SK-N-SH (cell line): Measurements from ENCODE around the gene CD59.

ENCODE experiments used
- CHD2 ChIP-seq: fragments of 150-350 bp; IDR thresholded peaks from 2 replicates; pipeline ENCODE4 v1.6.1; 2018; ENCODE audit warnings: low read length; ENCODE audit not compliant: partially characterized antibody
- CTCF ChIP-seq: fragments of 200-600 bp; sonication (generic); IDR thresholded peaks from 2 replicates; pipeline ENCODE4 v1.6.1; 2017; ENCODE audit warnings: antibody characterized with exemption, mild to moderate bottlenecking, moderate library complexity
- EZH2phosphoT487 ChIP-seq: fragments of 200-600 bp; sonication (generic); IDR thresholded peaks from 2 replicates; pipeline ENCODE4 v1.6.1; 2017; ENCODE audit warnings: low read depth, mixed run types, mild to moderate bottlenecking, antibody characterized with exemption, moderate library complexity, borderline replicate concordance
- GABPA ChIP-seq: IDR thresholded peaks from 2 replicates; pipeline ENCODE4 v1.4.0; 2012; ENCODE audit warnings: low read depth, mild to moderate bottlenecking
- JUND ChIP-seq: IDR thresholded peaks from 2 replicates; pipeline ENCODE4 v1.4.0; 2012
- MAX ChIP-seq: IDR thresholded peaks from 2 replicates; pipeline ENCODE4 v1.4.0; 2012; ENCODE audit warnings: low read depth
- MEF2A ChIP-seq: IDR thresholded peaks from 2 replicates; pipeline ENCODE4 v1.4.0; 2012; ENCODE audit warnings: low read depth, borderline replicate concordance
- MXI1 ChIP-seq: IDR thresholded peaks from 2 replicates; pipeline ENCODE4 v1.6.1; 2012; ENCODE audit warnings: mild to moderate bottlenecking, low read depth, low read length, improper control_type of control experiment
- NFIC ChIP-seq: IDR thresholded peaks from 2 replicates; pipeline ENCODE4 v1.4.0; 2012; ENCODE audit warnings: borderline replicate concordance
- POLR2AphosphoS5 ChIP-seq: IDR thresholded peaks from 2 replicates; pipeline ENCODE4 v1.6.1; 2012; ENCODE audit warnings: low read depth, low read length
- RAD21 ChIP-seq: IDR thresholded peaks from 2 replicates; pipeline ENCODE4 v1.6.1; 2012; ENCODE audit warnings: mild to moderate bottlenecking, low read length
- TAF1 ChIP-seq: IDR thresholded peaks from 2 replicates; pipeline ENCODE4 v1.6.1; 2012; ENCODE audit warnings: low read depth, mild to moderate bottlenecking, low read length, moderate library complexity, borderline replicate concordance
- TEAD4 ChIP-seq: IDR thresholded peaks from 2 replicates; pipeline ENCODE4 v1.4.0; 2012; ENCODE audit warnings: mild to moderate bottlenecking, borderline replicate concordance; ENCODE audit not compliant: insufficient read depth
- YY1 ChIP-seq: IDR thresholded peaks from 2 replicates; pipeline ENCODE4 v1.4.0; 2012; ENCODE audit warnings: low read depth, mild to moderate bottlenecking

- TF ChIP-seq MXI1 = no peak
- TF ChIP-seq TAF1 = no peak
- TF ChIP-seq RAD21 = peak; percentile 59
- TF ChIP-seq CTCF = peak; percentile 73
- no peak for TF ChIP-seq GABPA
- no peak for TF ChIP-seq JUND
- no peak for TF ChIP-seq TEAD4
- no peak for TF ChIP-seq CHD2
- no peak for TF ChIP-seq POLR2AphosphoS5
- no peak for TF ChIP-seq YY1
- no peak for TF ChIP-seq MAX
- no peak for TF ChIP-seq EZH2phosphoT487
- no peak for TF ChIP-seq MEF2A
- TF ChIP-seq NFIC = no peak
Observed at GRCh38 chr11:33742249-33742851, 6.1 kb upstream of the CD59 start.
